ENCODE measurements around the gene ACTL7A. TPM values are rescaled to one million over a fixed set of nuclear protein-coding genes. Genes with fewer than 3 reads are reported as not detected.
A peak's percentile ranks its signal among the peaks of the same experiment; 100 is the strongest.
"Not testable (repeated sequence)": the region's sequence is repeated elsewhere in the genome, so short reads cannot be mapped to it uniquely, and the experiment has no call there.

ACTL7A gene
- total RNA-seq, 2 donors from 2014 or later: not detected

- ATAC-seq (peak in 1 of 2 donors; percentile 57), DNase-seq (no peak)
- intact Hi-C loops (cut with DNase I): no loop called here
These were observed 7.1 kb downstream of the ACTL7A start for GRCh38 chr9:108869092-108869725.

GRCh38 chr9:108874058-108874788 lies 12.2 kb downstream of the ACTL7A start:
- DNase-seq: no peak
- intact Hi-C loops (cut with DNase I): no loop called here

GRCh38 chr9:108876425-108876824 lies 14.4 kb downstream of the ACTL7A start:
- no peak for ATAC-seq
- intact Hi-C loops (cut with DNase I): no loop called here
- no peak for DNase-seq

More at GRCh38 chr9:108874058-108874788, 12.2 kb downstream of the ACTL7A start:
- ATAC-seq: no peak

GRCh38 chr9:108877524-108877923 lies 15.5 kb downstream of the ACTL7A start:
- no peak for DNase-seq
- no peak for ATAC-seq
- intact Hi-C loops (cut with DNase I): no loop called here

- ATAC-seq (no peak), DNase-seq (no peak)
- intact Hi-C loops (cut with DNase I): no loop called here
These were observed 18.8 kb downstream of the ACTL7A start for GRCh38 chr9:108880738-108881316.

- intact Hi-C loops (cut with DNase I): no loop called here
These were observed 20.2 kb downstream of the ACTL7A start for GRCh38 chr9:108882052-108882888.

GRCh38 chr9:108883085-108883484 lies 21.0 kb downstream of the ACTL7A start:
- ATAC-seq (no peak), DNase-seq (no peak)
- intact Hi-C loops (cut with DNase I): no loop called here

More at GRCh38 chr9:108882052-108882888, 20.2 kb downstream of the ACTL7A start:
- ATAC-seq: no peak
- no peak for DNase-seq

GRCh38 chr9:108884701-108885100 lies 22.6 kb downstream of the ACTL7A start:
- no peak for DNase-seq
- intact Hi-C loops (cut with DNase I): no loop called here
- no peak for ATAC-seq

GRCh38 chr9:108885643-108886348 lies 23.7 kb downstream of the ACTL7A start:
- no peak for DNase-seq
- intact Hi-C loops (cut with DNase I): no loop called here
- ATAC-seq: peak; percentile 30 to 89

- ATAC-seq; intact Hi-C loops (cut with DNase I); DNase-seq: not testable (repeated sequence)
These were observed 24.7 kb downstream of the ACTL7A start for GRCh38 chr9:108886594-108887271.

GRCh38 chr9:108889649-108890067 lies 27.6 kb downstream of the ACTL7A start:
- intact Hi-C loops (cut with DNase I): loop anchor here in 1 of 2 donors (10.0 kb wide), 1 partner anchor 435 kb away; the partner anchor contains the start of gene EPB41L4B

GRCh38 chr9:108894225-108894997 lies 32.3 kb downstream of the ACTL7A start:
- ATAC-seq (no peak), DNase-seq (no peak)
- intact Hi-C loops (cut with DNase I): loop anchor here in 1 of 2 donors (10.0 kb wide), 1 partner anchor 430 kb away; the partner anchor contains the start of gene EPB41L4B

More at GRCh38 chr9:108889649-108890067, 27.6 kb downstream of the ACTL7A start:
- no peak for DNase-seq
- ATAC-seq: peak; percentile 62 to 64

GRCh38 chr9:108897324-108898096 lies 35.4 kb downstream of the ACTL7A start:
- DNase-seq (no peak), ATAC-seq (no peak)
- intact Hi-C loops (cut with DNase I): loop anchor here in 1 of 2 donors (10.0 kb wide), 1 partner anchor 427 kb away; the partner anchor contains the start of gene EPB41L4B

GRCh38 chr9:108899023-108899695 lies 37.1 kb downstream of the ACTL7A start:
- intact Hi-C loops (cut with DNase I): loop anchor here in 1 of 2 donors (10.0 kb wide), 1 partner anchor 426 kb away; the partner anchor contains the start of gene EPB41L4B
- DNase-seq, ATAC-seq: not testable (repeated sequence)

GRCh38 chr9:108900176-108900575 lies 38.1 kb downstream of the ACTL7A start:
- DNase-seq (no peak), ATAC-seq (no peak)
- intact Hi-C loops (cut with DNase I): no loop called here
